A549 (cell line): ENCODE data around the gene CRB2. TPM values are rescaled to one million over a fixed set of nuclear protein-coding genes. Genes with fewer than 3 reads are reported as not detected.

ENCODE experiments used
- ATAC-seq, 2 experiments: fragments of 200-7000 bp in 1 of 2; fragments of >200 bp in 1 of 2; cut with Nextera tagmentation in 1 of 2; cut with Tn5 transposase in 1 of 2; 3 replicates each; pipeline versions ENCODE4 v1.8.0 to v1.9.1; 2018 to 2020; ENCODE audit warnings: mild to moderate bottlenecking in 1 of 2, moderate library complexity in 1 of 2
- CTCF ChIA-PET: fragments of 300-600 bp; sonication (Branson Sonifier 250); formaldehyde crosslinking; extraction: SDS; loops from one replicate; lab custom pipeline; 2021; ENCODE audit warnings: antibody characterized with exemption, inconsistent platforms; lab: Yijun Ruan, JAX
- POLR2A ChIA-PET: fragments of 350-600 bp; formaldehyde crosslinking; extraction: SDS; loops from one replicate; lab custom pipeline; 2021; ENCODE audit warnings: antibody characterized with exemption, inconsistent platforms; lab: Yijun Ruan, JAX
- DNase-seq, 2 experiments: peaks; one replicate each; pipeline versions ENCODE4 v3.0.0 to v3.0.0-alpha.2; 2011 to 2016; ENCODE audit warnings: low read depth in 1 of 2, low spot score in 1 of 2
- FAIRE-seq: peaks from 2 replicates; lab custom pipeline; 2011; peaks lifted over from hg19 to GRCh38; lab: Jason Lieb, UNC
- H3K27ac ChIP-seq, 2 experiments: fragments of >200 bp; sonication (Bioruptor Twin); formaldehyde crosslinking; 3 replicates each; pipeline ENCODE4 v1.5.1; 2016 to 2017
- H3K4me1 ChIP-seq: fragments of >200 bp; sonication (Bioruptor Twin); formaldehyde crosslinking; 3 replicates; pipeline ENCODE4 v1.6.1; 2016
- H3K4me2 ChIP-seq: fragments of >200 bp; sonication (Bioruptor Twin); formaldehyde crosslinking; 3 replicates; pipeline ENCODE4 v1.6.1; 2016
- H3K4me3 ChIP-seq: fragments of >200 bp; sonication (Bioruptor Twin); formaldehyde crosslinking; 3 replicates; pipeline ENCODE4 v1.5.1; 2016
- H3K9me3 ChIP-seq: fragments of >200 bp; sonication (Bioruptor Twin); formaldehyde crosslinking; 3 replicates; pipeline ENCODE4 v1.6.1; 2016
- BHLHE40 ChIP-seq: IDR thresholded peaks from 2 replicates; pipeline ENCODE4 v1.6.1; 2012; ENCODE audit warnings: low read depth, low read length, inconsistent platforms
- CTCF ChIP-seq: fragments of >200 bp; sonication (Bioruptor Twin); formaldehyde crosslinking; IDR thresholded peaks from 3 replicates; pipeline ENCODE4 v1.5.1; 2016
- E2F6 ChIP-seq: IDR thresholded peaks from 2 replicates; pipeline ENCODE4 v1.6.1; 2012; ENCODE audit warnings: low read depth, borderline replicate concordance
- ELK1 ChIP-seq: fragments of 150-350 bp; IDR thresholded peaks from 2 replicates; pipeline ENCODE4 v1.6.1; 2014; ENCODE audit warnings: low read depth, mild to moderate bottlenecking, low read length
- ESRRA ChIP-seq: fragments of 150-350 bp; IDR thresholded peaks from 2 replicates; pipeline ENCODE4 v1.6.1; 2014; ENCODE audit warnings: mild to moderate bottlenecking, low read length, borderline replicate concordance
- HOXA7 ChIP-seq: fragments of 250-450 bp; sonication (Bioruptor Pico); IDR thresholded peaks from 2 replicates; pipeline ENCODE4 v1.5.0; 2020; ENCODE audit warnings: mild to moderate bottlenecking, moderate library complexity
- HOXB13 ChIP-seq: fragments of 250-450 bp; sonication (Bioruptor Pico); IDR thresholded peaks from 2 replicates; pipeline ENCODE4 v1.5.0; 2020; ENCODE audit warnings: low read depth, mild to moderate bottlenecking, moderate library complexity
- KDM5A ChIP-seq: fragments of 200-600 bp; sonication (generic); IDR thresholded peaks from 2 replicates; pipeline ENCODE4 v1.6.1; 2016; ENCODE audit warnings: antibody characterized with exemption, mild to moderate bottlenecking
- MAZ ChIP-seq: fragments of 150-350 bp; IDR thresholded peaks from 2 replicates; pipeline ENCODE4 v1.6.1; 2014; ENCODE audit warnings: antibody characterized with exemption, low read depth, low read length, borderline replicate concordance
- NPAS2 ChIP-seq: fragments of 250-450 bp; sonication (Bioruptor Pico); IDR thresholded peaks from 2 replicates; pipeline ENCODE4 v1.8.0; 2022; ENCODE audit warnings: mild to moderate bottlenecking, moderate library complexity, borderline replicate concordance
- NR3C1 ChIP-seq: fragments of >200 bp; sonication (Bioruptor Twin); formaldehyde crosslinking; IDR thresholded peaks from 3 replicates; pipeline ENCODE4 v1.6.1; 2017
- RAD21 ChIP-seq, 2 experiments: fragments of >200 bp in 1 of 2; sonication (Bioruptor Twin) in 1 of 2; formaldehyde crosslinking in 1 of 2; IDR thresholded peaks in 1 of 2; conservative IDR thresholded peaks in 1 of 2; 2 replicates in 1 of 2; 3 replicates in 1 of 2; pipeline ENCODE4 v1.6.1; 2012 to 2018; ENCODE audit warnings: inconsistent platforms in 1 of 2
- RARB ChIP-seq: fragments of 250-450 bp; sonication (Bioruptor Pico); IDR thresholded peaks from 2 replicates; pipeline ENCODE4 v1.8.0; 2021; ENCODE audit warnings: mild to moderate bottlenecking, moderate library complexity
- RCOR1 ChIP-seq: fragments of 150-350 bp; IDR thresholded peaks from 2 replicates; pipeline ENCODE4 v1.6.1; 2014; ENCODE audit warnings: antibody characterized with exemption, low read length, low read depth
- SMC3 ChIP-seq: fragments of >200 bp; sonication (Bioruptor Twin); formaldehyde crosslinking; IDR thresholded peaks from 3 replicates; pipeline ENCODE4 v1.6.1; 2018; ENCODE audit warnings: inconsistent platforms
- USF2 ChIP-seq: fragments of 450-650 bp; IDR thresholded peaks from 2 replicates; pipeline ENCODE4 v1.6.1; 2014; ENCODE audit warnings: antibody characterized with exemption
- ZC3H11A ChIP-seq: fragments of 450-650 bp; IDR thresholded peaks from 2 replicates; pipeline ENCODE4 v1.6.1; 2014; ENCODE audit warnings: antibody characterized with exemption, mild to moderate bottlenecking
- ZFP36 ChIP-seq: fragments of 450-650 bp; IDR thresholded peaks from 2 replicates; pipeline ENCODE4 v1.6.1; 2014; ENCODE audit warnings: borderline replicate concordance; ENCODE audit not compliant: partially characterized antibody
- ZNF302 ChIP-seq: fragments of 250-450 bp; sonication (Bioruptor Pico); IDR thresholded peaks from 2 replicates; pipeline ENCODE4 v1.9.0; 2021; ENCODE audit warnings: inconsistent platforms, mild to moderate bottlenecking, moderate library complexity
- WGBS: methylation state at CpG from one replicate; pipeline ENCODE4 v1.1.6; 2017; ENCODE audit errors: missing lambda C conversion rate; 5-methylcytosine and 5-hydroxymethylcytosine counted together
- polyA plus RNA-seq, 4 experiments: library from polyadenylated mRNA; depleted of rRNA in 3 of 4; stranded (reverse); fragments of >200 nt; fragmentation: RNase III in 1 of 4; extraction: RNeasy Plus Mini Kit Qiagen cat#74134 plus additional on column Dnase treatment in 1 of 4; gene quantifications; 2 replicates in 3 of 4; 3 replicates in 1 of 4; pipeline ENCODE4 v1.2.3, GENCODE V29; 2011 to 2017

CRB2 gene
- polyA plus RNA-seq, 2 of the 4 experiments (the other 2 are of a cell fraction), result 0.01 to 0.05 TPM

- TF ChIP-seq ZNF302 (no peak), SMC3 (no peak), RCOR1 (no peak), RAD21 (conservative IDR thresholded peaks at IDR 0.05 in 1 of 2, IDR thresholded peaks at IDR 0.05 in 1 of 2) (no peak), ZC3H11A (no peak)
- TF ChIP-seq, all 56 proteins: peak for 0
Measured at GRCh38 chr9:123353041-123353440, 3.0 kb upstream of the CRB2 start (continued).

GRCh38 chr9:123353984-123354591 is 1.9 kb upstream of the CRB2 start:
- ChIA-PET CTCF (interaction anchor here (0.5 to 6.2 kb wide), 37 partner anchors 10 to 1419 kb away, joined by 3 to 130 read pairs (median 4); partner anchors contain the start of gene PDCL), POLR2A (no interaction called here)
- Histone ChIP-seq H3K27ac (no peak overlapping the region), H3K4me2 (peak overlapping the region; percentile 58), H3K9me3 (no peaks in the 10 kb centered on the region), H3K4me3 (no peak overlapping the region), H3K4me1 (peaks cover 3% of the 10 kb centered on the region; the same call in 1 of the 3 replicates)
- ATAC-seq, result peak; percentile 55 to 87; a peak in 5 of 6 replicates
- WGBS, result 23% methylated on average over 12 of the region's 20 CpGs
- peak; percentile 12 for TF ChIP-seq ZFP36
- TF ChIP-seq SMC3, result peak; percentile 77
- TF ChIP-seq E2F6, result no peak
- no peak for TF ChIP-seq ELK1
- TF ChIP-seq USF2, result peak; percentile 63
- TF ChIP-seq CTCF, result peak; percentile 74
- peak; percentile 72 to 75 for TF ChIP-seq RAD21 (conservative IDR thresholded peaks at IDR 0.05 in 1 of 2, IDR thresholded peaks at IDR 0.05 in 1 of 2)
- DNase-seq, result peak; percentile 71 to 84
- no peak for FAIRE-seq

- Histone ChIP-seq H3K4me2 (no peak overlapping the region), H3K27ac (no peak overlapping the region), H3K4me1 (peaks cover 3% of the 10 kb centered on the region; the same call in 2 of the 3 replicates), H3K9me3 (no peaks in the 10 kb centered on the region), H3K4me3 (no peak overlapping the region)
- TF ChIP-seq NPAS2 (CRISPR knock-in tag) (no peak), KDM5A (no peak), HOXB13 (CRISPR knock-in tag) (no peak), ESRRA (no peak), BHLHE40 (no peak), NR3C1 (no peak), MAZ (no peak), HOXA7 (no peak), RARB (CRISPR knock-in tag) (no peak)
- POLR2A ChIA-PET, result no interaction called here
- CTCF ChIA-PET, result interaction anchor here (0.5 to 6.2 kb wide), 34 partner anchors 11 to 1418 kb away, joined by 3 to 130 read pairs (median 4); partner anchors contain the start of gene PDCL
- no peak for FAIRE-seq
- 36% methylated on average over 7 of the region's 9 CpGs for WGBS
- ATAC-seq, result peak in 1 of 2 experiments; percentile 10; a peak in 3 of 6 replicates
- DNase-seq, result peak in 1 of 2 experiments; percentile 29
Measured at GRCh38 chr9:123354806-123355508, 1.0 kb upstream of the CRB2 start.
